CD4-positive, alpha-beta T cell treated with Interleukin-6 for 4 hours (primary cell): Measurements from ENCODE around the gene DPH5.
"Not testable (repeated sequence)": the region's sequence is repeated elsewhere in the genome, so short reads cannot be mapped to it uniquely, and the experiment has no call there.

Source experiments
- DNase-seq: peaks from one replicate; pipeline ENCODE4 v3.0.0-alpha.2; 2020; ENCODE audit warnings: mixed read lengths

DPH5 gene

DNA sequence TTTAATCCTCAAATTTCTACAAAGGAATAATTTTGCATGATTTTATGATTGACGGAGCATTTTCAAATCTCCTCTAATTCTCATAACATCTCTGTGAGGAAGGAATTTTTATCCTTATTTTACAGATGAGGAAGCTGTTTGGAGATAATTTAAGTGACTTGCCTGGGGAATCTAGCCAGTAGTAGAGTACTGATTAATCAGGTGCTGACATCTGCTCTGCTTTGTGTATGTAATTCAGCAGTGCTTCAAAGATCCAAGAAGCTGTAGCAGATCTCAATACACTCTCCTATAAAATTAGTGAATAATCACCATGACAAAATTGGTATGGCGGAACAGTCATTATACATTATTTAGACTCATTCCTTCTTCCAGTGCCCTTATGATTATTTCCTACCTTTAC lies 46.0 kb downstream of the DPH5 start:
- DNase-seq, result no peak

DNA sequence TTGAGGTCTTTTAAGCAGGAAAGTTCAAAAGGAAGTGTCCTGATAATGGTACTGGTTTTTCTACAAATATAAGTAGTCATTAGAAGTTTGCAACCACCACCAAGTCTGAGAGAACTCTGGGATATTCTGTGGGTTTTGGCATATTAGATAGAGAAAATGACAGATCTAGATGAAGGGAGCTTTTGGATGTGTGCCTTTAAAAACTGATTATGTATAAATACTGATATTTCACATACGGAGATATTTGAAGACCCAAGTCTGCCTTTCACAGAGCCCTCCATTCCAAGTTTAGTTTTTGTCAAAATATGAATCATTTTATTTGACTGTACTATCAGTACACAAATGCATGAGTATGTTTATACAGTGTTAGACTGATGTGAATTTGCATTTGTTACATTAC lies 48.6 kb downstream of the DPH5 start:
- no peak for DNase-seq

DNA sequence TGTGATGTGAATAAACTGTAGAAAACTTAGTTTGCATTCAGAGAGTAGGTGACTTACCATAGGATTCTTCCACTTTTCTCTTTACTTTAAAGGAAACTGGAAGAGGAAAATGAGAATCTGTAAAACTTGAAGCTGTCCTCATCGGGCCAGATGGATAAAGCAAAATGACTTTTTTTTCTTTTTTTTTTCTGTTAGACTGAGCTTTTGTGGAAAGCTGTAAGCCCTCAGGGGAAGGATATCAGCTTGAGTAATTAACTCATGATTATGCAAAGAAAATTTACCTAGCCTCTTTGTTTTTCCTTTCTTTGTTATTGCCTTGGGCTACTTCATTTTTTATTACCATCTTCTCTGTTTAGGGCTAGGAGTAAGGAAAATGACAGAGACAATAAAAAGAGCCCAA lies 53.4 kb downstream of the DPH5 start:
- no peak for DNase-seq

DNA sequence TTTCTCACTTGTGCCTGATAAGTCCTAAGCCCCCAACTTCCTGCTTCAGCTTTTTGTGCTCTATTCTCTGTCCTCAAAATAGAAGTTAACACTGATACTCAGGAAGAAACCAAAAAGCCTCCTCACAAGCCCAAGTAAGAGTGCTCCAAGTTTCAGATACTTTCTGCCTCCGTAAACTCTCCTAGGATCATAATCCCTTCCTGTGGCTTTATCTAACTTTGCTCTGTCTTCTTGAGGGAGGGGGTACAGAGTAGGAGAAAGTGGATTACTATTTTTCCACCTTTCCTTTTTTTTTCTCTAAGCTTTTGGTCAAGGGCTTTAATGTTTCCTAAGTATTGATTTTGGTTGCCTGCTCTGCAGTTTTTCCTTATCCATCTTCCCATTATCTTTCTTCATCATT lies 54.6 kb downstream of the DPH5 start:
- no peak for DNase-seq

GRCh38 chr1:100969327-100969726 lies 56.3 kb downstream of the DPH5 start:
- DNase-seq, result no peak

GRCh38 chr1:100968621-100969020 lies 57.0 kb downstream of the DPH5 start:
- DNase-seq, result no peak

- no peak for DNase-seq
Observed at GRCh38 chr1:100960098-100960497, 65.5 kb downstream of the DPH5 start.

DNA sequence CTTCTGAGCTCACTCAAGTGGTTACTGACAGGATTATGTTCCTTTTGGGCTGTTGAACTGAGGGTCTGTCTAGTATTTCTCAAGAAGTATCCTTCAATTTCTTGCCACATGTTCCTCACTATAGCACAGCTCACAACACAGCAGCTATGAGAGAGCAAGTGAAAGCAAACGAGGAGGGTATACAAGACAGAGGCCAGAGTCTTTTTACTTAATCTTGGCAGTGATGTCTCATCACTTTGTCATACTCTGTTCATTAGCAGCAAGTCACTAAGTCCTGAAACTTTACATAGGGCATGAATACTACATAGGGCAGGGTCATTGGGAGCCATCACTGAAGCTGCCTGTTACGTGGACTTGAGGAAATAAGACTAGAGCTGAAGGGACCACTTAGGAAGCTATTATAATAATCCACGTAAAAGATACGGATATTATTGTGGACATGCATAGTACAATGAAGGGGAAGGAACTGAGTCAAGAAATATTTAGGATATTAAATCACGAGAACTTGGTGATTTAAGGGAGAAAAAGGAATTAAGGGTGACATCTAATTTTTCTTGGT lies 66.0 kb downstream of the DPH5 start:
- no peak for DNase-seq

DNA sequence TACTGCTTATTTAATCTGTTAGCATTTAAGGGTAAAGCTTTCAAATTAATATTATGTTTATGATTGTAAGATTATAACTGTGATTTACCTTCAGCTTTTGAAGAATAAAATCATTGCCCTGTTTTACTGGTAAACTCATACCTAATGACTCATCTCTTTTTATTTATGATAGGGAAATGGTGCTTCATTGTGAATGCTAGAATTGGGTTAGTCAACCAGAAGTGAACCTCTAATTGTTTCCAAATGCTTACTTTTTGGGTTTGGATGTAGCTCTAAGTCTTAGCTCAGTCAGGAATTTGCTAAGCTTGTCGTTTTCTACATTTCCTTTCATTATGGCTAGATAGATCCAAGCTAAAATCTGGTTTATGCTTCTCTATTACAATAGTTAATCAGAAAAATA lies 70.3 kb downstream of the DPH5 start:
- DNase-seq, result no peak

GRCh38 chr1:100953960-100954730 lies 71.4 kb downstream of the DPH5 start:
- no peak for DNase-seq

GRCh38 chr1:100952970-100953369 lies 72.6 kb downstream of the DPH5 start:
- not testable (repeated sequence) for DNase-seq

DNA sequence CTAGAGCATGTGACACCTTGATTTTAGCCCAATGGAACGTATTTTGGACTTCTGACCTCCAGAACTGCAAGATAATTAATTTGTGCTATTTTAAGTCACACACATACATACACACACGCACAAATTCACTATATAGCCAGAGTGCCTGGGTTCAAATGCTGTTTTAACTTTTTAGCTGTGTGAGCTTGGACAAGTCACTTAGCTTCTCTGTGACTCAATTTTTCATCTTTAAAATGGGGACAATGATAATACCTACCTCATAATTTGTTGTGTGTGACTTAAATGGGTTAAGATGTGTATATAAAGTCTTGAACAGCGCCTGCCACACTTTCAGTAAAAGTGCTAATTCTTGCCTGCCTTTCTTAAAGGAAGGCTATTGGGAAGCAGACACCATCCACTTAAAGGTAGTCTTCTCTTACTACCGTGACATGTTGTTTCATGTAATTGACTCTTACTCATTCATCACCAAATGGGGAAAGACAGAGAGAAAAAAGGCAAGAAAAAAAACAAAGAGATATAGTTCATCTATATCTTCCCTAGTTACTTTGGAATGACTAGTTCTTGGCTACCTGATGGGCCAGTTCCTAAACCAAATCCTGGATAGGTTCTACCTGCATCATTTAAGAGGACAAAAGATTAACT lies 73.4 kb downstream of the DPH5 start:
- DNase-seq, result no peak

GRCh38 chr1:100950781-100951180 lies 74.8 kb downstream of the DPH5 start:
- DNase-seq, result no peak

GRCh38 chr1:100950337-100950736 lies 75.2 kb downstream of the DPH5 start:
- DNase-seq, result no peak

- peak; percentile 83 for DNase-seq
Observed at GRCh38 chr1:100949515-100950158, 75.9 kb downstream of the DPH5 start.

- DNase-seq, result not testable (repeated sequence)
Observed at GRCh38 chr1:100948721-100949405, 76.7 kb downstream of the DPH5 start.

- DNase-seq, result not testable (repeated sequence)
Observed at GRCh38 chr1:100947816-100948215, 77.8 kb downstream of the DPH5 start.

DNA sequence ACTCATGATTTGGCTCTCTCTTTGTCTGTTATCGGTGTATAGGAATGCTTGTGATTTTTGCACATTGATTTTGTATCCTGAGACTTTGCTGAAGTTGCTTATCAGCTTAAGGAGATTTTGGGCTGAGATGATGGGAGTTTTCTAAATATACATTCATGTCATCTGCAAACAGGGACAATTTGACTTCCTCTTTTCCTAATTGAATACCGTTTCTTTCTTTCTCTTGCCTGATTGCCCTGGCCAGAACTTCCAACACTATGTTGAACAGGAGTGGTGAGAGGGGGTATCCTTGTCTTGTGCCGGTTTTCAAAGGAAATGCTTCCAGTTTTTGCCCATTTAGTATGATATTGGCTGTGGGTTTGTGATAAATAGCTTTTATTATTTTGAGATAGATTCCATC lies 79.5 kb downstream of the DPH5 start:
- not testable (repeated sequence) for DNase-seq

DNA sequence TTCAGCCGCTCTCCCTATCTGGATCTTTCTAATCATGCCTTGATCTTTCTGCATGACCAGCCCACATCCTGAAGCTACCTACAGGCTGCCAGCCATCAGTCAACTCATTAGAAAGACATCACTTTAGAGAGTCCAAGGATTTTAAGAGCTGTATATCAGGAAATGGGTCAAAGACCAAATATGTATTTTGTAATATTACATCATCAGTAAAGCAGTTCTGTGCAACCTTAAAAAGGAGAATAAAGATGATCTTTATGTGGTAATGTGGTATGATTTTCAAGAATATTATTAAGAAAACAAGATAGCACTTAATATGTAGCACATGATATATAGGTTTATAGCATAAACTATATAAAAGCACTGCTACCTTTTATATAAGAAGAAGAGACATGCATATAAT lies 82.1 kb downstream of the DPH5 start:
- DNase-seq, result no peak

- DNase-seq, result no peak
Observed at GRCh38 chr1:100942304-100943046, 83.1 kb downstream of the DPH5 start.

GRCh38 chr1:100941580-100942216 lies 83.9 kb downstream of the DPH5 start:
- peak; percentile 19 for DNase-seq

GRCh38 chr1:100941098-100941527 lies 84.5 kb downstream of the DPH5 start:
- no peak for DNase-seq
